GM21723 (cell line): Measurements from ENCODE around the gene IRX1.

Source experiments
- ATAC-seq: cut with Tn5 transposase; IDR thresholded peaks from one replicate; pipeline ENCODE4 v1.9.1; 2021; ENCODE audit warnings: mild to moderate bottlenecking, moderate library complexity; ENCODE audit not compliant: unreplicated experiment

IRX1 gene

GRCh38 chr5:3595006-3595961 lies at the start of gene IRX1:
IRX1 (plus strand) TSS chr5:3595832; CDS start chr5:3596106, 274 bp downstream.
- ATAC-seq: no peak

GRCh38 chr5:3546028-3546427 lies 49.6 kb upstream of the IRX1 start:
- no peak for ATAC-seq

GRCh38 chr5:3564116-3564515 lies 31.5 kb upstream of the IRX1 start:
- ATAC-seq: no peak

GRCh38 chr5:3564827-3565518 lies 30.7 kb upstream of the IRX1 start:
- ATAC-seq: no peak

- ATAC-seq: no peak
These were observed 10.7 kb upstream of the IRX1 start for GRCh38 chr5:3584724-3585531.

GRCh38 chr5:3590161-3590966 lies 5.3 kb upstream of the IRX1 start:
- ATAC-seq: no peak

GRCh38 chr5:3590967-3591900 lies 4.4 kb upstream of the IRX1 start:
- ATAC-seq: no peak

- ATAC-seq: no peak
These were observed 3.3 kb upstream of the IRX1 start for GRCh38 chr5:3592298-3592697.

- no peak for ATAC-seq
These were observed 1.7 kb upstream of the IRX1 start for GRCh38 chr5:3593771-3594509.

- no peak for ATAC-seq
These were observed 1.1 kb upstream of the IRX1 start for GRCh38 chr5:3594510-3595005.

GRCh38 chr5:3596261-3596825 lies 711 bp downstream of the IRX1 start:
- no peak for ATAC-seq

GRCh38 chr5:3596857-3597166 lies 1.2 kb downstream of the IRX1 start:
- no peak for ATAC-seq

GRCh38 chr5:3597167-3598007 lies 1.8 kb downstream of the IRX1 start:
- ATAC-seq: no peak

GRCh38 chr5:3598207-3598606 lies 2.6 kb downstream of the IRX1 start:
- no peak for ATAC-seq

- ATAC-seq: no peak
These were observed 3.2 kb downstream of the IRX1 start for GRCh38 chr5:3598769-3599211.

- no peak for ATAC-seq
These were observed 3.8 kb downstream of the IRX1 start for GRCh38 chr5:3599226-3600105.
